Adrenal gland (tissue), 5 donors: ENCODE results near the gene ACSL5.

ENCODE experiments used
- POLR2A ChIP-seq, 2 donors: fragments of 450-650 bp; IDR thresholded peaks; one replicate each; pipeline ENCODE4 v1.6.1; 2017; ENCODE audit warnings: antibody characterized with exemption in 2 of 2, mild to moderate bottlenecking in 2 of 2, moderate library complexity in 1 of 2
- TF ChIP-seq, protein P1 (sequence below), 6 experiments: fragments of 450-650 bp in 4 of 6; fragments of 200-600 bp in 2 of 6; sonication (generic) in 1 of 6; IDR thresholded peaks; 1 replicate in 5 of 6; 2 replicates in 1 of 6; pipeline versions ENCODE4 v1.5.1 to v1.8.0; 2016 to 2021; ENCODE audit warnings: antibody characterized with exemption in 6 of 6, mild to moderate bottlenecking in 2 of 6, moderate library complexity in 1 of 6
- donor health status: DM: no; HTN: no; CAD: no.

DNA sequence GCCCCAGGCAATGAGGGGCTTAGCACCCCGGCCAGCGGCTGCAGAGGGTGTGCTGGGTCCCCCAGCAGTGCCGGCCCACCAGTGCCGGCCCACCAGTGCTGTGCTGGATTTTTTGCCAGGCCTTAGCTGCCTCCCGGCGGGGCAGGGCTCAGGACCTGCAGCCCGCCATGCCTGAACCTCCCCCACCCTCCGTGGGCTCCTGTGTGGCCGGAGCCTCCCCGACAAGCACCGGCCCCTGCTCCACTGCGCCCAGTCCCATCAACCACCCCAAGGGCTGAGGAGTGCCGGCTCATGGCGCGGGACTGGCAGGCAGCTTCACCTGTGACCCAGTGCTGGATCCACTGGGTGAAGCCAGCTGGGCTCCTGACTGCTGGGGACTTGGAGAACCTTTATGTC is 3.5 kb upstream of the ACSL5 start:
- TF ChIP-seq, protein P1, sequence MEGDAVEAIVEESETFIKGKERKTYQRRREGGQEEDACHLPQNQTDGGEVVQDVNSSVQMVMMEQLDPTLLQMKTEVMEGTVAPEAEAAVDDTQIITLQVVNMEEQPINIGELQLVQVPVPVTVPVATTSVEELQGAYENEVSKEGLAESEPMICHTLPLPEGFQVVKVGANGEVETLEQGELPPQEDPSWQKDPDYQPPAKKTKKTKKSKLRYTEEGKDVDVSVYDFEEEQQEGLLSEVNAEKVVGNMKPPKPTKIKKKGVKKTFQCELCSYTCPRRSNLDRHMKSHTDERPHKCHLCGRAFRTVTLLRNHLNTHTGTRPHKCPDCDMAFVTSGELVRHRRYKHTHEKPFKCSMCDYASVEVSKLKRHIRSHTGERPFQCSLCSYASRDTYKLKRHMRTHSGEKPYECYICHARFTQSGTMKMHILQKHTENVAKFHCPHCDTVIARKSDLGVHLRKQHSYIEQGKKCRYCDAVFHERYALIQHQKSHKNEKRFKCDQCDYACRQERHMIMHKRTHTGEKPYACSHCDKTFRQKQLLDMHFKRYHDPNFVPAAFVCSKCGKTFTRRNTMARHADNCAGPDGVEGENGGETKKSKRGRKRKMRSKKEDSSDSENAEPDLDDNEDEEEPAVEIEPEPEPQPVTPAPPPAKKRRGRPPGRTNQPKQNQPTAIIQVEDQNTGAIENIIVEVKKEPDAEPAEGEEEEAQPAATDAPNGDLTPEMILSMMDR (IDR thresholded peaks at IDR 0.05), result no peak
- TF ChIP-seq POLR2A (IDR thresholded peaks at IDR 0.05), result no peak
